HL-60 (cell line): ENCODE results near the gene FXR2.

Source experiments
- DNase-seq, 2 experiments: peaks; one replicate each; pipeline ENCODE4 v3.0.0-alpha.2; 2010 to 2020; ENCODE audit warnings: low read depth in 1 of 2, low spot score in 1 of 2
- H3K27ac ChIP-seq: fragments of 250-450 bp; sonication (Bioruptor Pico); replicated peaks from 2 replicates; pipeline ENCODE4 v1.5.1; 2020; ENCODE audit warnings: mild to moderate bottlenecking, moderate library complexity
- H3K27me3 ChIP-seq: fragments of 250-450 bp; sonication (Bioruptor Pico); 2 replicates; pipeline ENCODE4 v1.5.1; 2021; ENCODE audit warnings: mild to moderate bottlenecking, moderate library complexity; ENCODE audit not compliant: insufficient read depth, poor library complexity, severe bottlenecking
- H3K4me3 ChIP-seq: replicated peaks from 2 replicates; pipeline ENCODE4 v1.5.1; 2011; ENCODE audit warnings: mild to moderate bottlenecking, control low read depth, low read length; ENCODE audit not compliant: insufficient read depth
- CTCF ChIP-seq: IDR thresholded peaks from one replicate; pipeline ENCODE4 v1.5.1; 2011; ENCODE audit warnings: low read length, control low read depth, inconsistent platforms; ENCODE audit not compliant: insufficient read depth
- GABPA ChIP-seq: IDR thresholded peaks from 2 replicates; pipeline ENCODE4 v1.6.1; 2012; ENCODE audit warnings: low read depth
- POLR2AphosphoS5 ChIP-seq: IDR thresholded peaks from 2 replicates; pipeline ENCODE4 v1.6.1; 2012; ENCODE audit warnings: low read depth
- REST ChIP-seq: IDR thresholded peaks from 2 replicates; pipeline ENCODE4 v1.6.1; 2012; ENCODE audit warnings: low read depth; ENCODE audit not compliant: insufficient replicate concordance
- SPI1 ChIP-seq: IDR thresholded peaks from 2 replicates; pipeline ENCODE4 v1.6.1; 2012; ENCODE audit warnings: low read depth, mild to moderate bottlenecking, borderline replicate concordance

FXR2 gene

GRCh38 chr17:7572338-7572587 lies 42.4 kb downstream of the FXR2 start:
- Histone ChIP-seq H3K27me3 (no peaks in the 10 kb centered on the region), H3K27ac (peak overlapping the region; percentile 75), H3K4me3 (peak overlapping the region; percentile 44)
- TF ChIP-seq POLR2AphosphoS5: peak; percentile 5; the same call in 1 of the 2 replicates
- no peak for TF ChIP-seq GABPA
- peak; percentile 73; the same call in 1 of the 2 replicates for TF ChIP-seq SPI1
- no peak for TF ChIP-seq REST
- no peak for TF ChIP-seq CTCF
- DNase-seq: no peak

GRCh38 chr17:7570351-7570750 lies 44.3 kb downstream of the FXR2 start:
- Histone ChIP-seq H3K4me3 (no peak overlapping the region), H3K27ac (no peak overlapping the region), H3K27me3 (no peaks in the 10 kb centered on the region)
- no peak for DNase-seq
- TF ChIP-seq SPI1 (no peak), REST (no peak), GABPA (no peak), CTCF (no peak), POLR2AphosphoS5 (no peak)

- Histone ChIP-seq H3K27ac (no peak overlapping the region), H3K4me3 (no peak overlapping the region), H3K27me3 (no peaks in the 10 kb centered on the region)
- TF ChIP-seq SPI1 (no peak), POLR2AphosphoS5 (no peak), GABPA (no peak), REST (no peak), CTCF (no peak)
- no peak for DNase-seq
Observed at GRCh38 chr17:7569571-7569970, 45.1 kb downstream of the FXR2 start.
